Measurements from ENCODE around the gene LAMA3.
A peak's percentile ranks its signal among the peaks of the same experiment; 100 is the strongest.

LAMA3 gene

GRCh38 chr18:23662309-23663263, 26.7 kb upstream of the LAMA3 start, which contains the start of gene ANKRD29 (continued):
- peak; percentile 56; the same call in 1 of the 2 replicates for TF ChIP-seq ZBTB8A (tag by site-specific recombination; IDR thresholded peaks at IDR 0.05)
- no peak for TF ChIP-seq ZNF292 (tag by site-specific recombination; IDR thresholded peaks at IDR 0.05; ENCODE audit: borderline replicate concordance, low read depth)
- TF ChIP-seq ZNF211 (tag by site-specific recombination; IDR thresholded peaks at IDR 0.05; ENCODE audit: low read depth), result no peak
- peak; percentile 54; the same call in 1 of the 2 replicates for TF ChIP-seq SP7 (tag by site-specific recombination; IDR thresholded peaks at IDR 0.05)
- TF ChIP-seq ZNF391 (tag by site-specific recombination; IDR thresholded peaks at IDR 0.05; ENCODE audit: borderline replicate concordance, low read depth), result peak; percentile 82; the same call in 1 of the 2 replicates
- TF ChIP-seq ZNF654 (tag by site-specific recombination; IDR thresholded peaks at IDR 0.05; ENCODE audit: low read depth), result no peak
- no peak for TF ChIP-seq ZNF114 (tag by site-specific recombination; IDR thresholded peaks at IDR 0.05)
- no peak for TF ChIP-seq ZNF513 (tag by site-specific recombination; IDR thresholded peaks at IDR 0.05)
- TF ChIP-seq ZXDB (tag by site-specific recombination; IDR thresholded peaks at IDR 0.05), result peak; percentile 48
- TF ChIP-seq ZNF112 (tag by site-specific recombination; IDR thresholded peaks at IDR 0.05), result no peak
- no peak for TF ChIP-seq PBX3 (CRISPR knock-in tag; IDR thresholded peaks at IDR 0.05)
- peak; percentile 72 for TF ChIP-seq ZSCAN4 (tag by site-specific recombination; IDR thresholded peaks at IDR 0.05)
- TF ChIP-seq ZNF274 (IDR thresholded peaks at IDR 0.05; ENCODE audit: low read length), result no peak
- TF ChIP-seq ZNF274 (tag by site-specific recombination; IDR thresholded peaks at IDR 0.05; ENCODE audit: borderline replicate concordance), result no peak
- no peak for TF ChIP-seq ZNF280C (tag by site-specific recombination; IDR thresholded peaks at IDR 0.05)
- TF ChIP-seq AEBP2 (tag by site-specific recombination; IDR thresholded peaks at IDR 0.05; ENCODE audit: borderline replicate concordance), result no peak; the same call in 1 of the 2 replicates
- TF ChIP-seq HOXA7 (CRISPR knock-in tag; IDR thresholded peaks at IDR 0.05; ENCODE audit: borderline replicate concordance), result no peak
- no peak for TF ChIP-seq SP2 (tag by site-specific recombination; IDR thresholded peaks at IDR 0.05)
- TF ChIP-seq ZBTB6 (tag by site-specific recombination; IDR thresholded peaks at IDR 0.05), result no peak
- TF ChIP-seq ZNF548 (tag by site-specific recombination; IDR thresholded peaks at IDR 0.05), result no peak
- no peak for TF ChIP-seq ZNF623 (tag by site-specific recombination; IDR thresholded peaks at IDR 0.05)
- TF ChIP-seq ZNF555 (tag by site-specific recombination; conservative IDR thresholded peaks at IDR 0.05), result no peak
- TF ChIP-seq ZNF510 (tag by site-specific recombination; IDR thresholded peaks at IDR 0.05; ENCODE audit: insufficient replicate concordance), result no peak
- TF ChIP-seq ZNF501 (tag by site-specific recombination; IDR thresholded peaks at IDR 0.05), result peak; percentile 53
- TF ChIP-seq ZSCAN23 (tag by site-specific recombination; IDR thresholded peaks at IDR 0.05), result no peak
- 0 out of 2 replicates have a peak, but pooled peaks have one; percentile 31 for TF ChIP-seq SCRT1 (tag by site-specific recombination; IDR thresholded peaks at IDR 0.05; ENCODE audit: borderline replicate concordance)
- TF ChIP-seq ZNF571 (tag by site-specific recombination; IDR thresholded peaks at IDR 0.05), result no peak
- TF ChIP-seq ZNF670 (tag by site-specific recombination; IDR thresholded peaks at IDR 0.05; ENCODE audit: low read depth), result no peak
- TF ChIP-seq ZNF341 (tag by site-specific recombination; IDR thresholded peaks at IDR 0.05; ENCODE audit: low read depth), result no peak
- TF ChIP-seq OVOL3 (tag by site-specific recombination; IDR thresholded peaks at IDR 0.05), result 0 out of 2 replicates have a peak, but pooled peaks have one; percentile 32
- no peak for TF ChIP-seq ZNF404 (tag by site-specific recombination; IDR thresholded peaks at IDR 0.05)
